Effector CD4-positive, alpha-beta T cell (primary cell): ENCODE data around the gene CAPS2.

Source experiments
- DNase-seq: peaks from one replicate; pipeline ENCODE4 v3.0.0-alpha.2; 2020

CAPS2 gene

DNA sequence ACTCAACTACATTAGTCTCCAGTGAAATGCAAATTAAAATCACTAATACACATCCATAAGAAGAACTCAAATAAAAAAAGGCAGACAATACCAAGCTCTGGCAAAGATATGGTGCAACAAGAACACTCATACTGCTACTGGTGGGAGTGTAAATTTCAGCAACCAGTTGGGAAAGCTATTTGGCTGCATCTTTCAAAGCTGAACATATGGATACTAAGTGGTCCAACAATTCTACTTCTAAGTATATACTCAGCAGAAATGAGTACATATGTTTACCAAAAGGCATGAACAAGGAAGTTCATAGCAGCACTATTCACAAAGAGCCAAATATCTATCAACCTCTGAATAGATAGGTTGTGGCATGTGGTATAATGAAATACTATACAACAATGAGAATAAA is 27.3 kb downstream of the CAPS2 start:
- DNase-seq = no peak

DNA sequence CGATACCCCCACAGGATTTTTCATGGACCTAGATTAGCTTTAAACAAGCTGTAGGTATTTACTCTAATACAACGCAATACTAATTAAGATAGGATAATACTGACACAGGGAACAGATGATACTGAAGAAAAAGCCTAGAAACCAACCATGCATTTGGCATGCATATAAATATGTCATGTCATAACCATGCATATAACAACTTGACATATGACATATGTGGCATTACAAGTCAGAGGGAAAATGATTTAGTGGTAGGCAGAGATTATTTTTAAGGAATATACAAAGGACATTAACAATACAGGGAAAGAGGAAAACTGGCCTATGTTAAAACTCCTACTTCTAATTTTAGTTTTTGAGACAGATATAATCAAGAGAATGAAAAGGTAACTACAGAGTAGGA is 27.9 kb downstream of the CAPS2 start:
- no peak for DNase-seq

DNA sequence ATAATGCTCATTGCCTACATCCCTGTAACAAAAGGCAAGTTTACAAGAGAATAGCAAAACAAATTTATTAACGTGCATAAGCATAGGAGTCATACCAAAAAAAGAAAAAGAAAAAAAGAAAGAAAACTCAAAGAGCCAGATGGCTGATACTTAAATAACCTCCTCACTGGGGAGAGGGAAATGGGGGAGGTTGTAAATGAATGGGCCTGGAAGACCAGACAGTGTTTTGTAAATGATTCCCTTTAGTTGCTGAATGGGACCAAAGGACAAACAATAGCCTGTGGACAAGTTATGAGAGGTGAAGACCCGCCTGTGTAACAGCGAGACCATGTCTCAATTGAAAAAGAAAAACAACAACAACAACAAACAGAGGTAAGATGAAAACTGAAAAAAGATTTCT is 35.3 kb downstream of the CAPS2 start:
- DNase-seq = no peak

DNA sequence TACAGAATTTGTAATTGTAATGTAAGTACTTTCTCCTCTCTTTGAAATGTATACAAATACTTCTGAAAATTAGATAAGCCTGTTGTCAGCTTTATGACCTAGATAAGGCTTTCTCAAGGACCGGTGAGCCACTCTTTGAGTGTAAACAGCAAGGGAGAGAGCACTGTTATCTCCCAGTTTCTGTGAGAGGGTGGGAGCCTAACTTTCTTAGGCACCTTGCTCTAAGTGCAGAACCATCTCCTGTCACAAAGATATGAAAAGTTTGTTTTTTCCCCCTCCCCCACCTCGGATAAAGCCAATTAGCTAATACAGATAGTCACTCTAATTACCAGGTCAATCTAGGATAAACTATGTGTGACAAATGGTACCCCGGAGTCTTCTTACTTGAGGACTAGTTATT is 35.8 kb downstream of the CAPS2 start:
- DNase-seq = no peak

DNA sequence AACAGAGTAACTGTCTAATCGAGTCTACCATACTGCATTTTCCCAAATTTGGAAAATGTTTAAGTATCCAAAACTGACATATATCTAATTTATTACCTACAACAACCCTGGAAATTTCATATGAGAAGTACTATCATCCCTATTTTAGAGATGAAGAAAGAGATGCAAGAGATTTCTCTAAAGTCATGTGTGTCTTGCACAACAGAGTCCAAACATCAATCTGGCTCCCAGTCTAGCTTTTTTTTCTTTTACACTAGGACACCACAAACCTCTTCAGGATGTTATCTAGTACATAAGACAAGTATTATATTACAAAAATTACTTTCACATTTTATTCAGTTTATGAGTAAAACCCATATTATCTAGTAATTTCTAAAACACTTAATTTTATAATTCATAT is 39.1 kb downstream of the CAPS2 start:
- DNase-seq = no peak

DNA sequence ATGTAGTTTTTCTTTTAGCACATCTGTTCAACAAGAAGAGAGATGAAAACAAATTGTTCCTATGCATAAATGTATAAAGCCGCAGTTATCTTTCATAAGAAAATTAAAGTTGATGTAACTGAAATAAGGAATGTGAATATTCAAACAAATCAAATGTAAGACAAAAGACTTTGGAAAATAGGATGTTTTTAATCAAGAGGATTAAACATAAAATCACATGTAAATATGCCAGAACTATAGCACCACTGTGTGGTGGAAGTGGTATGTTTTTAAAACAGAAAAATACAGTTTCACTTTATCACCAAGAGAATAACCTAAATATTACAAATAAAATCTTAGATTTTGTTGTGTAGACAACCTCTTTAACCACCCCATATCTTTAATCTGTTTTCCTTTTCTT is 40.4 kb downstream of the CAPS2 start:
- no peak for DNase-seq

DNA sequence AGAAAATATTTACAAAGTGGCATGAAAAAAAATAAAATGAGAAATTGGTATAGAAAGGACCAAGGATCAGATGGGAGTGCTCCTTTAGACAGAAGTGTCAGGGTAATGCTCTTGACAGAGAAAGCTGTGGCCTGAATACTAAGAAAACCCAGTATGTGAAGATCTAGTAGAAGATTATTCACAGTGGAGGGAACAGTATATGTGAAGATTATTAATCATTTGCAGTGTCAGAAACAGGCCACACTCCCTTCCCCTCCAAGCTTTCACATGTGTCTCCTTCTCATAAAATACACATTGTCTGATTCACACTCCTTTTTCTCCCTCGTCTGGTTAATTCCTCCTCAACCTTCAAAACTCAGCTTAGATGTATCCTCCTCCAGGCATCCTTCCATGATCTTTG is 41.3 kb downstream of the CAPS2 start:
- no peak for DNase-seq

DNA sequence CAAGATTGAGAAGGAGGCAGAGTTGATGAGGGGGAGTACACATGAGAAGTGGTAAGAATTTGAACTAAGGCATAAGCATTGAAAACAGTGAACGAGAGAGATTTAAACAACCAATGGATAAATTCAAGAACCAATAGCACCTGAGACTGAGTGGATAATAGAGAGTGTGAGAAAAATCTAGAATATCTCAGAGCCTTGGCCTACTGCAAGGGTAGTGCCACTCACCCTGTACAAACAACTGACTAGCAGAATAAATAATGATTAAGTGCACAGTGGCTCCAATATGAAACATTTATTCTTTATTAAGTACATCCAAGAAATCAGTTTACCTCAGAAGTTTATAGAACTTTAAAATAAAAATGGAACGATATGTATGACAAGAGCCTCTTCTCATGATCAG is 54.4 kb downstream of the CAPS2 start:
- DNase-seq = no peak

DNA sequence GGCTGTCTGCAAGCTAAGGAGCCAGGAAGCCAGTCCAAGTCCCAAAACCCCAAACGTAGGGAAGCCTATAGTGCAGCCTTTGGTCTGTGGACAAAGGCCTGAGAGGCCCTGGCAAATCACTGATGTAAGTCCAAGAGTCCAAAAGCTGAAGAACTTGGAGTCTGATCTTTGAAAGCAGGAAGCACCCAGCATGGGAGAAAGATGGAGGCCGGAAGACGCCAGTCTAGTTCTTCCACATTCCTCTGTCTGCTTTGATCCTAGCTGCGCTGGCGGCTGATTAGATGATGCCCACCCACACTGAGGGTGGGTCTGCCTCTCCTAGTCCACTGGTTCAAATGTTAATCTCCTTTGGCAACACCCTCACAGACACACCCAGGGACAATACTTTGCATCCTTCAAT is 58.5 kb downstream of the CAPS2 start:
- DNase-seq = no peak

DNA sequence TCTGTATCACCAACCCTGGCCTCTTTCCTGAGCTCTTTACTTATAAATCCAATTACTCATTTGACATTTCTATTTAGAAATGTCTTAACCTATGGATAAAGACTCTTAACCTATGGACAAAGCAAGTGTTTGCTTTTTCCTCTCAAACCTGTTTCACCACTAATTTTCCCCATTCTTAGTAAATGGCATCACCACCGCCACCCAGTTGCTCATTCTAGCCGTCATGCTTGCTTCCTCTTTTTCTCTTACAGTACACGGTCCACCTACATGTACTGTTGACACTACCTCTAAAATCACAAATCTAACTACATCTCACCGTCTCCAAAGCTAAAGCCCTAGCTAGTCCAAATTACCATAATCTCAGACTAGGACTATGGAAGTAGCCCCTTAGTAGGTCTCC is 60.0 kb downstream of the CAPS2 start:
- DNase-seq = no peak

DNA sequence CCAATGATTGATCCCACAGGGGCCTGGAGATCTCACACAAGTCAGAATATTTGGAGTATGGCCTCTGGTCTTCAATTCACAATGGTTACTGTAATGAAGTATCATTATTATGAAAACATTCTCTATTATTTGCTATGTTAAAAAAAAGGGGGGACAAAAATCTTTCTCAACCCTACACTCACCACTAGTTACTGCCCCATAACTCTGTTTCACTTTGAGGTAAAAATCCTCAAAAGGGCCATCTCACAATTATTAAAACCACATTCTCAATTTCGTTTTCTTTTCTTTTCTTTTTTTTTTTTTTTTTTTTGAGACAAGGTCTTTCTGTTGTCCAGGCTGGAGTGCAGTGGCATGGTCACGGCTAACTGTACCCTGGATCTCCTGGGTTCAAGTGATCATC is 60.9 kb downstream of the CAPS2 start:
- no peak for DNase-seq

DNA sequence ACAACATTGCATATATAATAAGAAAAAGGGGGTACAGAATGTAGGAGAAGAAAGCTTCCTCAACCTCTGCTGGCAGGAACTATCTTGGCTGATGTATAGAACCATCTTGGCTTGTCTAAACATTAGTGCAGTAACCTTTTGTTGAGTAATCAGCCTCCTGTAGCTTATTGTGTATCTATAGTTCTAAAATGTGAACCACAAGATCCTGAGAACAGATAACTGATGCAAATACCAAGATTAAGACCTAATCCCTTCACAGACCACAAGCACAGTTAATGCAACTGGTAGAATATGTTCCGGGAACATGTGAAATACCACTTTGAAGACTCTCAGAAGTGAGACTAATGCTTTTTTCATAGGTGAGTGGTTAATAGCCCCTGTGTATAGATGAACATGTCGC is 69.8 kb downstream of the CAPS2 start:
- no peak for DNase-seq

DNA sequence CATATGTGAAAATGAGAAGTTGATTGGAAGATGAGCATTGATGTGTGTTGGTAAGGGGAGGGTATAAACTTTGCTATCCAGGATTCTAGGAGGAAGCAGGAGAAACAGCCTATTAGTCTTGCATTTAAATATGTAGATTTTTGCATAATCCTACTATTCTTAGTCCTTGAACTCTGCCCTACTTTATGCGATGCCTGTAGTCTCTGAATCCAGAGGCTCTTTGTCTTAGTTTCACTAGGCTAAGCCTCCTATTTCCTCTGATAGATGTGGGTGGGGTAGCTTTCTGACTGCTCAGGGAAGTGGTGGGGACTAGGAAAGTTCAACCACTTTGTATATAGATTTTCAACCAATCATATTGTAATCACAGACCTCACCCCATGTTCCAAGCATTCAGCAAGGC is 71.0 kb downstream of the CAPS2 start:
- DNase-seq = no peak

DNA sequence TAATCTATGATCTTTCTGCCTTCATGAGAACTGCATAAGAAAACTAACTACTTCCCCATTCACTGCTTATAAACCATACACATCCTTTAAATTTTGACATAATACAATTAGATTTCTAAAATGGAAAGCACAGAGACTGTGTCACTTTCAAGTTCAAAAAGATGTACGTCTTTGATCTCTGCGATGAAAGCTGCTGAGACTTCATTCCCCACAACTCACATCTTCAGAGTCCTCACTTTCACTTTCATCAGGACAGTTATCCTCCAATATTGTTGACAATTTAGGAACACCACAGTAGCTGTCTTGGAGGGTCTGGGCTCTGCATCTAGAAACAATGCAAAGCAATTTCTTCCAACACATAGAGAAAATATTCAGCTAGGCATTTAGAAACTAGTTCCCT is 72.6 kb downstream of the CAPS2 start:
- no peak for DNase-seq

DNA sequence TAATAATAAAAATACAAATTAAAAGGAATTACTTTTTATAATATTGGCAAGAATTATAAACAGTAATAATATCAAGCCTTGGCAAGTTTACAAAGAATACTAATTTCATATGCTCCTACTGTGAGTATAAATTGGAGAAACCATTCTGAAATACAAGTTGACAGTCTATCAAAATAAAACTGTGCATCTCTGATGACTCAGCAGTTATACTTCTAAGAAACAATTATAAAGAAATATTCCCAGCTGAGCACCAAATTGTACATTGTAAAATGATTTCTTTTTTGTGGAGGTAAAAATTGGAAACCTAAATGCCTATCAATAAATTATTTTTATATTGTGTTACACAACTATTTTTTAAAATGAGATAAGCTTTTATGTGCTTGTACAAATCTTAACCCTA is 85.0 kb downstream of the CAPS2 start:
- DNase-seq = no peak

DNA sequence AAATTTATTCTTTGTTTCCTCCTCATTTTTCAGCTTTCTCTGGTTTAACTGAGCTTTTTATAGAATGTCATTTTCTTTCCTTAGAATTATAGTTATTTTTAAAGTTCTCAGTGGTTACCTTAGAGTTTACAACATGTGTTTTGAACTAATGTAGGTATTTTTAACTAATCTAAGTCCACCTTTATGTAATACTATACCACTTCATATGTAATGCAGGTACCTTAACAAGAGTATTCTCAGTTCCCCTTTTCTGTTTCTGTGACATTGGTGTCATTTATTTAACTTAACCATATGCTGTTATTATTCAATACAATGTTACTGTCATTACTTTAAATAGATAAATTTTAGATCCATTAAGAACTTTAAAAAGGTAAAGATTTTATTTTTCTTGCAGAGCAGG is 90.1 kb downstream of the CAPS2 start:
- no peak for DNase-seq

DNA sequence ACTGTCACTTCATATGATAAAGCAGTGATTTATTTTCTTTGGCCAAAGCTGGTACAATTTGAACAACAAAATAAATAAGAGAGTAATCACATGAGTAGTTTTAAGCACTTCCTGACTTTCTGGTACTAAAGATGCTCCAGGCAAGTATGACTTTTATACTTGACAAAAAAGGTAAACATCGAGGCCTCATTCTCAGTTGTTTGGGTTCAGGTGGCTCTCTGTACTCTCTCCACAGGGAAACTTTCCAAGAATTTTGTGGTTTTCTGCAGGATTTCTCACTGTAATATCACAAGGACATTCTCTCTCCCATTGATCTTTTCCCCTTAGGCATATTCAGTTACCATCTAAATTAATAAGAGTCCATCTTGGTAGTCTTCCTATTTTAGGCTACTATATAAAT is 93.9 kb downstream of the CAPS2 start:
- no peak for DNase-seq

DNA sequence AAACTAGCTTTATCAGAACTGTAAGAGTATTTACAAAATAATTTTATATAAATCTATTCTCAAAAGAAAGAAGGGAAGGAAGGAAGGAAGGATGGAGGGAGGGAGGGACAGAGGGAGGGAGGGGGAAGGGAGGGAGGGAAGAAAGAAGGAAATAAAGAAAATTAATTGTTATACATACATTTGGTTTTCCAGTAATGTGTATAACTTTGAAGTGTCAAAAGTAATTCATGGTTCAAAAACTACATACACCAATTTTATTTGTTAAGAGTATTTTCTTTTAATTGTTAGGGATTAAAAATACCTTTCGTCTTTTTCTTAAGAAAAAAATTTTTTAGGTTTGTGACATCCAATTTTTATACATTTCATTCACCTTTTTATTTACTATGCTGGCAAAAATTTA is 103.0 kb downstream of the CAPS2 start:
- no peak for DNase-seq
